Testis (tissue), 2 donors: ENCODE results near the gene NUBPL.

Source experiments
- POLR2A ChIP-seq: fragments of 450-650 bp; IDR thresholded peaks from one replicate; pipeline ENCODE4 v1.6.1; 2017; ENCODE audit warnings: antibody characterized with exemption, mild to moderate bottlenecking, moderate library complexity
- TF ChIP-seq, protein P1 (sequence below), 3 experiments: fragments of 450-650 bp in 2 of 3; fragments of 200-600 bp in 1 of 3; sonication (generic) in 1 of 3; IDR thresholded peaks; one replicate each; pipeline ENCODE4 v1.5.1; 2016 to 2019; ENCODE audit warnings: antibody characterized with exemption in 3 of 3, mild to moderate bottlenecking in 2 of 3, moderate library complexity in 1 of 3

DNA sequence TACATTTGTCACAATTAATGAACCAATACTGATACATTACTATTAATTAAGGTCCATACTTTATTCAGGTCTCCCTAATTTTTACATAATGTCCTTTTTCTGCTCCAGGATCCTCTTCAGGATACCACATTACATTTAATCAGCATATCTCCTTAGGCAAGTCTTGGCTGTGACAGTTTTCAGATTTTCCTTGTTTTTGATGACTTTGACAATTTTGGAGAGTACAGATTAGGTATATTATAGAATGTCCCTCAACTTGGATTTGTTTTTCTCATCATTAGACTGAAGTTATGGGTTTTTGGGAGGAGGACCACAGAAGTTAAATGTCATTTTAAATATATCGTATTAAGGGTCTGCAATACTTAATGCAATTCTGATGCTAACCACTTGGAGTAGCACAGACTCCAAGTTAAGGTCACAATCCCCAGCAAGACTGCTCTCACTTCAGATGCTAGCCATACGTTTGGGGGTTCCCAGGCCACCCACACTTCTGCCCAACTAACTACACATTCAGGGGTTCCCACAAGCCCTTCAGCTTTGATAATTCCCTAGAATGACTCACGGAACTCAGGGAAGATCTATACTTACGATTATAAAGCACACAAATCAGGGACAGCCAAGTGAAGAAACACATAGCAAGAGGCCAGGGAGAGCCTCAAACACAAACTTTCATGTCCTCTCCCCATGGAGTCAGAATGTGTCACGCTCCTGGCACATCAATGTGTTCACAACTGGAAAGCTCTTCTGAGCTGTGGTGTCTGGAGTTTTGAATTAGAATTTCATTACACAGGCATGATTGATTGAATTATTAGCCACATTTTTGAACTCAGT is 17.0 kb upstream of the NUBPL start:
- TF ChIP-seq POLR2A, result no peak
- TF ChIP-seq, protein P1, sequence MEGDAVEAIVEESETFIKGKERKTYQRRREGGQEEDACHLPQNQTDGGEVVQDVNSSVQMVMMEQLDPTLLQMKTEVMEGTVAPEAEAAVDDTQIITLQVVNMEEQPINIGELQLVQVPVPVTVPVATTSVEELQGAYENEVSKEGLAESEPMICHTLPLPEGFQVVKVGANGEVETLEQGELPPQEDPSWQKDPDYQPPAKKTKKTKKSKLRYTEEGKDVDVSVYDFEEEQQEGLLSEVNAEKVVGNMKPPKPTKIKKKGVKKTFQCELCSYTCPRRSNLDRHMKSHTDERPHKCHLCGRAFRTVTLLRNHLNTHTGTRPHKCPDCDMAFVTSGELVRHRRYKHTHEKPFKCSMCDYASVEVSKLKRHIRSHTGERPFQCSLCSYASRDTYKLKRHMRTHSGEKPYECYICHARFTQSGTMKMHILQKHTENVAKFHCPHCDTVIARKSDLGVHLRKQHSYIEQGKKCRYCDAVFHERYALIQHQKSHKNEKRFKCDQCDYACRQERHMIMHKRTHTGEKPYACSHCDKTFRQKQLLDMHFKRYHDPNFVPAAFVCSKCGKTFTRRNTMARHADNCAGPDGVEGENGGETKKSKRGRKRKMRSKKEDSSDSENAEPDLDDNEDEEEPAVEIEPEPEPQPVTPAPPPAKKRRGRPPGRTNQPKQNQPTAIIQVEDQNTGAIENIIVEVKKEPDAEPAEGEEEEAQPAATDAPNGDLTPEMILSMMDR (IDR thresholded peaks at IDR 0.05), result peak in 1 of 3 experiments; percentile 18
